WTC11 (cell line): ENCODE results near the gene COA1.

Source experiments
- RORB ChIP-seq: fragments of 250-450 bp; sonication (Bioruptor Pico); IDR thresholded peaks from 2 replicates; pipeline ENCODE4 v1.9.0; 2021; ENCODE audit warnings: mild to moderate bottlenecking
- ZNF121 ChIP-seq: sonication (generic); formaldehyde crosslinking; IDR thresholded peaks from 2 replicates; pipeline ENCODE4 v1.8.0; 2023; ENCODE audit warnings: missing genetic modification reagents
- ZNF423 ChIP-seq: fragments of 250-450 bp; sonication (Bioruptor Pico); IDR thresholded peaks from 2 replicates; pipeline ENCODE4 v2.1.2; 2022; ENCODE audit warnings: mild to moderate bottlenecking, moderate library complexity
- TF ChIP-seq, protein P1 (sequence below): fragments of 200-600 bp; IDR thresholded peaks from 2 replicates; pipeline ENCODE4 v1.8.0; 2022; ENCODE audit warnings: antibody characterized with exemption
- TF ChIP-seq, protein P2 (sequence below): sonication (generic); formaldehyde crosslinking; IDR thresholded peaks from 2 replicates; pipeline ENCODE4 v1.8.1; 2023; ENCODE audit warnings: mild to moderate bottlenecking, missing genetic modification reagents
- TF ChIP-seq, protein P3 (sequence below): sonication (generic); formaldehyde crosslinking; conservative IDR thresholded peaks from 2 replicates; pipeline ENCODE4 v1.8.1; 2022; ENCODE audit warnings: mild to moderate bottlenecking, missing genetic modification reagents
- TF ChIP-seq, protein P4 (sequence below): sonication (generic); formaldehyde crosslinking; IDR thresholded peaks from 2 replicates; pipeline ENCODE4 v1.8.0; 2022; ENCODE audit warnings: mild to moderate bottlenecking, missing genetic modification reagents

DNA sequence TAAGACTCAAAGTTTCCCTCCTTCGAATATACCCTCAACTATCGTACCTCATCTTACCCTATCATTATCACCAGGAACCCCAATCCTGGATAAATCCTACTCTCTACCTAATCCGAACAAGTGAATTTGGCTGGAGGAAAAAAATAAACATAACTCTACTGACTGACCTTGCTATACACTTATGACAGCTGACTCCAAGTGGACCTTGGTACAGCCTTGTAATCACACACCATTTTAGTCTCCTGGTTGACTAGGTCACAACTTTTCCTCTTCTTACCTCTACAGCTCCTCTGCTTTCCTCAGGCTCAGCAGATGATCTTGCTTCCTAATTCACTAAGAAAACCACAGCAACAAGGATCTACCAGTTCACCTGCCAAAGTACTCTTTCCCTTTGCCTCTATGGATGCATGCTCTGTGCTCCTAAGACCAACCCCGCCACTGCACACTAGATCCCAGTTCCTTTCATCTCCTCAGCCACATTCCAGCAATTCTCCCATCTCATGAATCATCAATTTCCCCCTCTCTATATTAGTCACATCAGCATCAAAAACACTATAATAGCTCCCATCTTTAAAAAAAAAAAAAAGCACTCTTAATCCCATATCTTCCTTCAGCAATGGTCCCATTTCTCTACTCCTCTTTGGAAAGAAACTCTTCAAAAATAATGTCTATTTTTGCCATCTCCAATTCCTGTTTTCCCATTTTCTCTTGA is 35.5 kb downstream of the COA1 start:
- TF ChIP-seq ZNF121 = no peak
- TF ChIP-seq, protein P1, sequence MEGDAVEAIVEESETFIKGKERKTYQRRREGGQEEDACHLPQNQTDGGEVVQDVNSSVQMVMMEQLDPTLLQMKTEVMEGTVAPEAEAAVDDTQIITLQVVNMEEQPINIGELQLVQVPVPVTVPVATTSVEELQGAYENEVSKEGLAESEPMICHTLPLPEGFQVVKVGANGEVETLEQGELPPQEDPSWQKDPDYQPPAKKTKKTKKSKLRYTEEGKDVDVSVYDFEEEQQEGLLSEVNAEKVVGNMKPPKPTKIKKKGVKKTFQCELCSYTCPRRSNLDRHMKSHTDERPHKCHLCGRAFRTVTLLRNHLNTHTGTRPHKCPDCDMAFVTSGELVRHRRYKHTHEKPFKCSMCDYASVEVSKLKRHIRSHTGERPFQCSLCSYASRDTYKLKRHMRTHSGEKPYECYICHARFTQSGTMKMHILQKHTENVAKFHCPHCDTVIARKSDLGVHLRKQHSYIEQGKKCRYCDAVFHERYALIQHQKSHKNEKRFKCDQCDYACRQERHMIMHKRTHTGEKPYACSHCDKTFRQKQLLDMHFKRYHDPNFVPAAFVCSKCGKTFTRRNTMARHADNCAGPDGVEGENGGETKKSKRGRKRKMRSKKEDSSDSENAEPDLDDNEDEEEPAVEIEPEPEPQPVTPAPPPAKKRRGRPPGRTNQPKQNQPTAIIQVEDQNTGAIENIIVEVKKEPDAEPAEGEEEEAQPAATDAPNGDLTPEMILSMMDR = no peak
- TF ChIP-seq, protein P2, sequence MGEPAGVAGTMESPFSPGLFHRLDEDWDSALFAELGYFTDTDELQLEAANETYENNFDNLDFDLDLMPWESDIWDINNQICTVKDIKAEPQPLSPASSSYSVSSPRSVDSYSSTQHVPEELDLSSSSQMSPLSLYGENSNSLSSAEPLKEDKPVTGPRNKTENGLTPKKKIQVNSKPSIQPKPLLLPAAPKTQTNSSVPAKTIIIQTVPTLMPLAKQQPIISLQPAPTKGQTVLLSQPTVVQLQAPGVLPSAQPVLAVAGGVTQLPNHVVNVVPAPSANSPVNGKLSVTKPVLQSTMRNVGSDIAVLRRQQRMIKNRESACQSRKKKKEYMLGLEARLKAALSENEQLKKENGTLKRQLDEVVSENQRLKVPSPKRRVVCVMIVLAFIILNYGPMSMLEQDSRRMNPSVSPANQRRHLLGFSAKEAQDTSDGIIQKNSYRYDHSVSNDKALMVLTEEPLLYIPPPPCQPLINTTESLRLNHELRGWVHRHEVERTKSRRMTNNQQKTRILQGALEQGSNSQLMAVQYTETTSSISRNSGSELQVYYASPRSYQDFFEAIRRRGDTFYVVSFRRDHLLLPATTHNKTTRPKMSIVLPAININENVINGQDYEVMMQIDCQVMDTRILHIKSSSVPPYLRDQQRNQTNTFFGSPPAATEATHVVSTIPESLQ (CRISPR knock-in tag) = no peak
- TF ChIP-seq, protein P3, sequence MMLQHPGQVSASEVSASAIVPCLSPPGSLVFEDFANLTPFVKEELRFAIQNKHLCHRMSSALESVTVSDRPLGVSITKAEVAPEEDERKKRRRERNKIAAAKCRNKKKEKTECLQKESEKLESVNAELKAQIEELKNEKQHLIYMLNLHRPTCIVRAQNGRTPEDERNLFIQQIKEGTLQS = no peak
- no peak for TF ChIP-seq ZNF423
- TF ChIP-seq, protein P4, sequence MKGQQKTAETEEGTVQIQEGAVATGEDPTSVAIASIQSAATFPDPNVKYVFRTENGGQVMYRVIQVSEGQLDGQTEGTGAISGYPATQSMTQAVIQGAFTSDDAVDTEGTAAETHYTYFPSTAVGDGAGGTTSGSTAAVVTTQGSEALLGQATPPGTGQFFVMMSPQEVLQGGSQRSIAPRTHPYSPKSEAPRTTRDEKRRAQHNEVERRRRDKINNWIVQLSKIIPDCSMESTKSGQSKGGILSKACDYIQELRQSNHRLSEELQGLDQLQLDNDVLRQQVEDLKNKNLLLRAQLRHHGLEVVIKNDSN (CRISPR knock-in tag) = no peak
- no peak for TF ChIP-seq RORB (CRISPR knock-in tag)
